ENCODE measurements around the gene TFDP2.
A peak's percentile ranks its signal among the peaks of the same experiment; 100 is the strongest.

Gene TFDP2

GRCh38 chr3:142148044-142148791 is 1.1 kb downstream of the TFDP2 start:
- no peak for TF ChIP-seq FOXM1 (IDR thresholded peaks at IDR 0.05; ENCODE audit: borderline replicate concordance, low read depth)
- no peak for TF ChIP-seq TCF12 (IDR thresholded peaks at IDR 0.05; ENCODE audit: low read depth)
- no peak for TF ChIP-seq TAF1 (IDR thresholded peaks at IDR 0.05; ENCODE audit: low read depth)
- TF ChIP-seq CREB1 (IDR thresholded peaks at IDR 0.05; ENCODE audit: low read depth): no peak
- no peak for TF ChIP-seq ZBTB7A (IDR thresholded peaks at IDR 0.05; ENCODE audit: low read depth)
- TF ChIP-seq TEAD4 (IDR thresholded peaks at IDR 0.05): no peak
- TF ChIP-seq YY1 (IDR thresholded peaks at IDR 0.05; ENCODE audit: low read depth): no peak
- TF ChIP-seq CEBPB (IDR thresholded peaks at IDR 0.05): no peak
- no peak for TF ChIP-seq USF1 (IDR thresholded peaks at IDR 0.05)
- TF ChIP-seq, protein P1, sequence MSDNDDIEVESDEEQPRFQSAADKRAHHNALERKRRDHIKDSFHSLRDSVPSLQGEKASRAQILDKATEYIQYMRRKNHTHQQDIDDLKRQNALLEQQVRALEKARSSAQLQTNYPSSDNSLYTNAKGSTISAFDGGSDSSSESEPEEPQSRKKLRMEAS (IDR thresholded peaks at IDR 0.05): no peak
- TF ChIP-seq RAD21 (IDR thresholded peaks at IDR 0.05; ENCODE audit: low read depth): no peak
- no peak for TF ChIP-seq REST (IDR thresholded peaks at IDR 0.05; ENCODE audit: low read depth)
- no peak for TF ChIP-seq EP300 (IDR thresholded peaks at IDR 0.05; ENCODE audit: borderline replicate concordance)
- no peak for TF ChIP-seq NFIC (IDR thresholded peaks at IDR 0.05)
- no peak for TF ChIP-seq EGR1 (IDR thresholded peaks at IDR 0.05)

GRCh38 chr3:142140608-142141285 is 8.6 kb downstream of the TFDP2 start:
- peak; percentile 35; the same call in 1 of the 2 replicates for TF ChIP-seq RAD21 (IDR thresholded peaks at IDR 0.05; ENCODE audit: low read depth)

DNA sequence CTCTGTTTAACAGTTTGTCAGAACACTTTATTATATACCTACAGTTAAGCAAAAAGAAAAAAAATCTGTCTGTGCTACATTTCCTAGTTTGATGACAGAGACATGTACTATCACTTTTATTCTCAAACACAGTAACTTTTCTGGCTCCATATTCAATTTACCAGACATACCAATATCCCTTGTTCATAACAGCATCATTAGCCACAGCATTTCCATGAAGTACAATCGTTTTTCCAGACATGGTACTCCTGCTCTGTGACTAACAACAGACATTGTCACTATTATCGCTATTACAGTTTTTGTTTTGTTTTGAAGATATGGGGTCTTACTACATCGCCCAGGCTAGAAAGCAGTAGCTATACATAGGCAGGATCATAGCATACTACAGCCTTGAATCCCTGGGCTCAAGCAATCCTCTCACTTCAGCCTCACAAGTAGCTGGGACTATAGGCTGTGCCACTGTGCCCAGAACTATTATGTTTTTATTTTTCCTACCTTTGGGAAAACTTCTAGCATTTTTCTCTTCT is 14.5 kb downstream of the TFDP2 start:
- TF ChIP-seq FOXM1 (IDR thresholded peaks at IDR 0.05; ENCODE audit: borderline replicate concordance, low read depth): no peak
- no peak for TF ChIP-seq YY1 (IDR thresholded peaks at IDR 0.05; ENCODE audit: low read depth)

- TF ChIP-seq REST (IDR thresholded peaks at IDR 0.05; ENCODE audit: low read depth): no peak
- TF ChIP-seq CEBPB (IDR thresholded peaks at IDR 0.05): no peak
- TF ChIP-seq TCF12 (IDR thresholded peaks at IDR 0.05; ENCODE audit: low read depth): no peak
- no peak for TF ChIP-seq FOXM1 (IDR thresholded peaks at IDR 0.05; ENCODE audit: borderline replicate concordance, low read depth)
- TF ChIP-seq RAD21 (IDR thresholded peaks at IDR 0.05; ENCODE audit: low read depth): no peak
- TF ChIP-seq, protein P1 (IDR thresholded peaks at IDR 0.05): no peak
- no peak for TF ChIP-seq CREB1 (IDR thresholded peaks at IDR 0.05; ENCODE audit: low read depth)
- no peak for TF ChIP-seq TAF1 (IDR thresholded peaks at IDR 0.05; ENCODE audit: low read depth)
- TF ChIP-seq USF1 (IDR thresholded peaks at IDR 0.05): no peak
- TF ChIP-seq YY1 (IDR thresholded peaks at IDR 0.05; ENCODE audit: low read depth): no peak
- TF ChIP-seq NFIC (IDR thresholded peaks at IDR 0.05): no peak
- TF ChIP-seq ZBTB7A (IDR thresholded peaks at IDR 0.05; ENCODE audit: low read depth): no peak
- TF ChIP-seq EGR1 (IDR thresholded peaks at IDR 0.05): no peak
- TF ChIP-seq EP300 (IDR thresholded peaks at IDR 0.05; ENCODE audit: borderline replicate concordance): no peak
- TF ChIP-seq TEAD4 (IDR thresholded peaks at IDR 0.05): no peak
Measured at GRCh38 chr3:142129516-142130171, 19.7 kb downstream of the TFDP2 start.

- TF ChIP-seq EGR1 (IDR thresholded peaks at IDR 0.05) (no peak), CEBPB (IDR thresholded peaks at IDR 0.05) (no peak), TAF1 (IDR thresholded peaks at IDR 0.05; ENCODE audit: low read depth) (no peak), ZBTB7A (IDR thresholded peaks at IDR 0.05; ENCODE audit: low read depth) (no peak), REST (IDR thresholded peaks at IDR 0.05; ENCODE audit: low read depth) (no peak), YY1 (IDR thresholded peaks at IDR 0.05; ENCODE audit: low read depth) (no peak), RAD21 (IDR thresholded peaks at IDR 0.05; ENCODE audit: low read depth) (no peak), CREB1 (IDR thresholded peaks at IDR 0.05; ENCODE audit: low read depth) (no peak), TEAD4 (IDR thresholded peaks at IDR 0.05) (no peak)
Measured at GRCh38 chr3:142127941-142128658, 21.2 kb downstream of the TFDP2 start.
